Measurements from ENCODE around the gene AGFG1.

AGFG1 gene

GRCh38 chr2:227439214-227439613, 32.7 kb upstream of the AGFG1 start:
- no peak for TF ChIP-seq CTCF (IDR thresholded peaks at IDR 0.05; ENCODE audit: low read depth, low read length)
- no peak overlapping the region for H3K4me3 ChIP-seq (ENCODE audit: low read depth, low read length)
- no peak for DNase-seq (ENCODE audit: low read depth, low spot score)
- in situ Hi-C loops (cut with HindIII; ENCODE audit: low sequenced_read_pairs) = no loop called here

- no peak for DNase-seq (ENCODE audit: low read depth, low spot score)
- in situ Hi-C loops (cut with HindIII; ENCODE audit: low sequenced_read_pairs) = no loop called here
These were observed 29.3 kb upstream of the AGFG1 start for GRCh38 chr2:227442639-227443038.

GRCh38 chr2:227443889-227444568, 27.9 kb upstream of the AGFG1 start:
- TF ChIP-seq CTCF (IDR thresholded peaks at IDR 0.05; ENCODE audit: low read depth, low read length) = no peak
- H3K4me3 ChIP-seq (ENCODE audit: low read depth, low read length) = no peak overlapping the region
- in situ Hi-C loops (cut with HindIII; ENCODE audit: low sequenced_read_pairs) = no loop called here
- no peak for DNase-seq (ENCODE audit: low read depth, low spot score)

More at GRCh38 chr2:227442639-227443038, 29.3 kb upstream of the AGFG1 start:
- no peak for TF ChIP-seq CTCF (IDR thresholded peaks at IDR 0.05; ENCODE audit: low read depth, low read length)
- H3K4me3 ChIP-seq (ENCODE audit: low read depth, low read length) = no peak overlapping the region

- in situ Hi-C loops (cut with HindIII; ENCODE audit: low sequenced_read_pairs) = no loop called here
- H3K4me3 ChIP-seq (ENCODE audit: low read depth, low read length) = no peak overlapping the region
- DNase-seq (ENCODE audit: low read depth, low spot score) = peak; percentile 71
- TF ChIP-seq CTCF (IDR thresholded peaks at IDR 0.05; ENCODE audit: low read depth, low read length) = no peak
These were observed 24.4 kb upstream of the AGFG1 start for GRCh38 chr2:227447606-227448005.

- in situ Hi-C loops (cut with HindIII; ENCODE audit: low sequenced_read_pairs) = no loop called here
- TF ChIP-seq CTCF (IDR thresholded peaks at IDR 0.05; ENCODE audit: low read depth, low read length) = no peak
- no peak for DNase-seq (ENCODE audit: low read depth, low spot score)
- H3K4me3 ChIP-seq (ENCODE audit: low read depth, low read length) = no peak overlapping the region
These were observed 21.6 kb upstream of the AGFG1 start for GRCh38 chr2:227450311-227450841.

GRCh38 chr2:227450926-227451654, 20.9 kb upstream of the AGFG1 start:
- TF ChIP-seq CTCF (IDR thresholded peaks at IDR 0.05; ENCODE audit: low read depth, low read length) = no peak
- in situ Hi-C loops (cut with HindIII; ENCODE audit: low sequenced_read_pairs) = no loop called here
- DNase-seq (ENCODE audit: low read depth, low spot score) = no peak
- H3K4me3 ChIP-seq (ENCODE audit: low read depth, low read length) = no peak overlapping the region

Data from astrocyte of the spinal cord (primary cell).